Measurements from ENCODE around the gene SAG.

SAG gene

GRCh38 chr2:233317196-233317943, 9.8 kb downstream of the SAG start:
- no peak for TF ChIP-seq CTCF (IDR thresholded peaks at IDR 0.05; ENCODE audit: borderline replicate concordance, insufficient read depth, low read depth, low read length)
- no peak overlapping the region for H3K4me3 ChIP-seq (ENCODE audit: low read depth, low read length)

DNA sequence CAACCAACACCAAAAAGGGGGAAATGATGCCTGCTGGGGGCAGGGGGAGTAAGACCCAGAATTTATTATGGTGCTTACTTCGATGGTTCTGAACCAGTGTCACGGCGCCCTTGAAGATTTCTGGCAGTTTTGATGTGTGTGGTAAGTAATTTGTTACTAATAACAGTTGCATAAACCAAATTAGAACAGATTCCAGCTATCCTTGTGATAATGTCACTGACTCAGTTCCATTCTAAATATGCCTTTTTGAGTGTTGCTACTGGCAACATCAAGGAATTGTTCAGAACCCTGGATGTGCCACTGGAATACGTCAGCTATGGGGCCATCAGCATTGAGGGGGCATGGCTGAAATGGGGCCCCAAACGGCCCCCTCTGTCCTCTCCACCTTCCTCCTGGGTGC, 11.6 kb downstream of the SAG start:
- no peak for TF ChIP-seq CTCF (IDR thresholded peaks at IDR 0.05; ENCODE audit: borderline replicate concordance, insufficient read depth, low read depth, low read length)
- no peak overlapping the region for H3K4me3 ChIP-seq (ENCODE audit: low read depth, low read length)

DNA sequence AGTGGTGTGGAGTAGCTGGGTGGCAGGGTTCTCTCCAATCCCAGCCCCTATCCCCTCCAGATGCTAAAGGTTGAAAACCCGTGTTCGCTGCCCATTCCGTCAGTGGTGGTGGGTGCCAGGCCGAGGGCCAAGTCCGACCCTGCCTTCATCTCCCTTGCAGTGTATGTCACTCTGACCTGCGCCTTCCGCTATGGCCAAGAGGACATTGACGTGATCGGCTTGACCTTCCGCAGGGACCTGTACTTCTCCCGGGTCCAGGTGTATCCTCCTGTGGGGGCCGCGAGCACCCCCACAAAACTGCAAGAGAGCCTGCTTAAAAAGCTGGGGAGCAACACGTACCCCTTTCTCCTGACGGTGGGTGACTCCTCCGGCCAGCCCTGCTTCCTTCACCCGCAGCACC, 12.9 kb downstream of the SAG start:
- no peak for TF ChIP-seq CTCF (IDR thresholded peaks at IDR 0.05; ENCODE audit: borderline replicate concordance, insufficient read depth, low read depth, low read length)
- no peak overlapping the region for H3K4me3 ChIP-seq (ENCODE audit: low read depth, low read length)

DNA sequence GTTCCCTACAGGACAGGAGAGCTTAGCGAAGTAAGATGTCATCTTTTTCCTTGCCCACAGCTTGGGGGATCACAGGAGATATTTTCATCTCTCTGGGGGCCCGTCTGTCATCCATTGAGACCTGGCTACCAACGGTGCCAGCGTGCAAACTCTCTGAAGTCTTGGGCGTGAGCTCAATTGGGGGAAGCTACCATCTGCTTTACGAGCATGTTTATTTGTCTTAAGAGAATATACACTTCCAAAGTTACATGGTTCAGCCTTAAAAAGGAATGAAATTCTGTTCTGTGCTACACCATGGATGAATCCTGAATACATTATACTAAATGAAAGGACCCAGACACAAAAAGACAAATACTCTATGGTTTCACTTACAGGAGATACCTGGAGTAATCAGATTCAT, 13.6 kb downstream of the SAG start:
- TF ChIP-seq CTCF (IDR thresholded peaks at IDR 0.05; ENCODE audit: borderline replicate concordance, insufficient read depth, low read depth, low read length) = no peak

DNA sequence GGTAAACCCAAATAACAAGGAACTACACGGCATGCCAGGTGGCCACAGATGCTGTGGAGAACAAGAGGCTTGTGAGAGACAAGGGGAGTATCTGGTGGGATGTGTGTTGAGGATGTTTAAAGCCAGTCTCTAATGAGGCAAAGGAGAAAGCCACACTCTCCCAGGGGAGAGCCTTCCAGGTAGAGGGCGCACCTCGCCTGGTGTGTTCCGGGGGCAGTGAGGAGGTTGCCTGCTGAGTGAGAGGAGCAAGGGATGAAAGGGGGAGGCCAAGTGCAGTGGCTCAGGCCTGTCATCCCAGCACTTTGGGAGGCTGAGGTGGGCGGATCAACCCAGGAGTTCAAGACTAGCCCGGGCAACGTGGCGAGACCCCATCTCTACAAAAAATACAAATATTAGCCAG, 16.2 kb downstream of the SAG start:
- TF ChIP-seq CTCF (IDR thresholded peaks at IDR 0.05; ENCODE audit: borderline replicate concordance, insufficient read depth, low read depth, low read length) = no peak
- no peak overlapping the region for H3K4me3 ChIP-seq (ENCODE audit: low read depth, low read length)

More for the DNA sequence above, 13.6 kb downstream of the SAG start:
- H3K4me3 ChIP-seq (ENCODE audit: low read depth, low read length) = no peak overlapping the region

DNA sequence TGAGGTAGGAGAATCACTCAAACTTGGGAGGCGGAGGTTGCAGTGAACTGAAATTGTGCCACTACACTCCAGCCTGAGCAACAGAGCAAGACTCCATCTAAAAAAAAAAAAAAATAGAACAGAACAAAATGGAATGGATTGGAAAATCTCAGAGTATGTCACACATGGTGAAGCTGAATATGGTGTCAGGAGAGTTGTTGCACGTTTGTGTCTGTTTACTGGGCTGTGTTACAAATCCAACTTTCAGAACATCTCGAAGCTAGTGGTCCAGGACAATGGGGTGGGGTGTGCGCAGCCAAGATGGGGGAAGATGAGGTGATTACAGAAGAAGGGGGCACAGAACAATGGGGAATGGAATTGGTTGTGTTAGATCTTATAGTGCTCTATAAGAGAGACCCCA, 17.6 kb downstream of the SAG start:
- H3K4me3 ChIP-seq (ENCODE audit: low read depth, low read length) = no peak overlapping the region
- TF ChIP-seq CTCF (IDR thresholded peaks at IDR 0.05; ENCODE audit: borderline replicate concordance, insufficient read depth, low read depth, low read length) = no peak

GRCh38 chr2:233325814-233326213, 18.2 kb downstream of the SAG start:
- no peak for TF ChIP-seq CTCF (IDR thresholded peaks at IDR 0.05; ENCODE audit: borderline replicate concordance, insufficient read depth, low read depth, low read length)

More at GRCh38 chr2:233325814-233326213, 18.2 kb downstream of the SAG start:
- no peak overlapping the region for H3K4me3 ChIP-seq (ENCODE audit: low read depth, low read length)
